ENCODE measurements around the gene SLC9A3. TPM values are rescaled to one million over a fixed set of nuclear protein-coding genes. Genes with fewer than 3 reads are reported as not detected.

The SLC9A3 gene
- total RNA-seq, 1 donor from 2014 or later: 0.79 TPM

DNA sequence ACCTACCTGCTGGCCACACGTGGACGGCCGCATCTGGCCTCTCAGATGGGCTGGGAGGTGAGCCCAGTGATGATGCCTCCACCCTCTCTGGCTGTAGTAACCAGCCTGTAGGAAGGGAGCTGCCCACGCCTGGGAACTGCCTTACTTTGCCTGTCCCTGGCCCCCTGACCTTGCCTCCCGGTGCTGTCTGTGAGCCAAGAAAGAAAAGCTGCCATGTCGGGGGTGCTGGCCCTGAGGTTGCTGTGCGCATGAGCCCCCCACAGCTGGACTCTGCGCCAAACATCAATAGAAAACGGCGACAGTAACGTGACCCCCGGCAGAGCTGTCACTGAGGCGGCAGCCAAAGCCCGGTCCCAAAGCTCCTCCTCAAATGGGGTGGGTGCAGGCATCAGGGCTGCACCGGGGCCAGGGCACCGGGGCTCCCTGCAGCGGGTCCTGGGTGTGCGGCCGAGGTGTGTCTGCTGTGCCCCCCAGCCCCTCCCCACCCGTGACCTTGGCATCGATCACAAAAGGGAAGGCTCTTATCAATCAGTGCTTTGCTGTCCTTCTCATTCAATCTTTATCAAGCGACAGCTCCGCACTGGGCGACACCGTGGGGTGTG, 15.3 kb upstream of the SLC9A3 start:
- no peak for DNase-seq (ENCODE audit: low read depth in 2 of 2)

DNA sequence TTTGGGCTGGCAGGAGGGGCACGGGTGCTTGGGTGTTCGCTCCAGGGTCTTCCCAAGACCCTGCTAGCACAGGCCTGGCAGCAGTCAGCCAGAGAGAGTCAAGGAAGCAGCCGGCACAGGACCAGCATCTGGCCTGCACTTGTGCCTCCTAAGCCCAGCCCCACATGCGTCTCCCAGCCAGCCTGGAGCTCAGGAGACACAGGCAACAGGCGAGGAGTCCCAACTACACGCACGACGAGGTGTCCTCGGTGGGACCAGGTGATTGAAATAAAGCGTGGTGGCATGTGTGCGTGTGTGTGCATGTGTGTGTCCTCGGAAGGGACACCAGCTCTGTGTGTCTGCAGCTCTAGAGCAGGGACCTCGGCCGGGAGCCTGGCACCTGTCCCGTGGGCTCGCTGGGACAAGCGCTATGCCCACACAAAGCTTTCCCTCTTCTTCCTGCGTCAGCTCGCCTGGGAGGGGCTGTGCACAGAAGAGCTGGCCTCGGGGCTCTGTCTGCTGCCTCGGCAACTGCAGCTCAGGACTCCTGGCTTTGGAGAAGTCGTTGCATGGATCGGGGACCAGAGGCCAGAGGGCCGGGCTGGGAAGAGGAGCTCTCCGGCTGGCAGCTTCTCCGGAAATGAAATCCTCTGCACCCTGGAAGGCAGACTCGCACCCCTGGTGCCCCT, 14.7 kb upstream of the SLC9A3 start:
- no peak for DNase-seq (ENCODE audit: low read depth in 2 of 2)

- no peak for DNase-seq (ENCODE audit: low read depth in 2 of 2)
These were observed 14.1 kb upstream of the SLC9A3 start for GRCh38 chr5:538271-538771.

DNA sequence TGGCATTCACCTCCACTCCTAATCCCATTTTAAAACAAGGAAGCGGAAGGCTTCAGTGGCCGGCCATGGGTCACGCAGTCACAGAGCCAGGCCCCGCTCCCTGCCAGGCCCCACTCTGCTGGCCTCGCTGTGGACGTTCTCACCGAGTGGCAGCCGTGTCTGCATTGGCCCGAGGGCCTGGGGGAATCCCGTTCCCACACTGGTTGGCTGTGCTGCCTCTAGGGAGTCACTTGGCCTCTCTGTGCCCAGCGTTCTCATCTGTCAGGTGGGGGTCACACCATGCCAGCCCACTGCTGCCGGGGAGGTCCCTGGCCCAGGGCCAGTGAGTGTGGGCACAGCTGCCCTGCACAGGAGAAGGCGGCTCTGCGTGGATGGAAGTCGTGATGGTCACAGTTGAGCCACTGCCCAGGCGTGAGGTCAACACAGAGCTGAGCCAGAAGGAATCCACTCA, 13.4 kb upstream of the SLC9A3 start:
- DNase-seq (ENCODE audit: low read depth in 2 of 2): no peak

DNA sequence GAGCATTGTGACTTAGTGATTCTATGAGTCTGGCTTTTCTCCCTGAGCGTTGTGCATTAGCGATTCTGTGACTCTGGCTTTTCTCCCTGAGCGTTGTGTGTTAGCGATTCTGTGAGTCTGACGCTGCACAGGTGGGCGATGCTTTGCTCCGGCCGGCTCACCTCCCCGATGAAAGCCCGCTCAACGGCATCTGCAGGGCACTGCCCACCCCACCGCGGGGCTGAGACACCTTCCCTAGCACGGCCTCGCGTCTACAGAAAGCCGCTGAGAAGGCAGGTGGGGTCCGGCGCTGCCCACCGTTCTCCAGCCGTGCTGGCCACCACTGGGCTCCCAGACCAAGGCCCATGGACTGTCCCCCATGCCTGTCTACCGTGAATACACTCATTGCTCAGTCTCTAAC, 12.8 kb upstream of the SLC9A3 start:
- DNase-seq (ENCODE audit: low read depth in 2 of 2): no peak

DNA sequence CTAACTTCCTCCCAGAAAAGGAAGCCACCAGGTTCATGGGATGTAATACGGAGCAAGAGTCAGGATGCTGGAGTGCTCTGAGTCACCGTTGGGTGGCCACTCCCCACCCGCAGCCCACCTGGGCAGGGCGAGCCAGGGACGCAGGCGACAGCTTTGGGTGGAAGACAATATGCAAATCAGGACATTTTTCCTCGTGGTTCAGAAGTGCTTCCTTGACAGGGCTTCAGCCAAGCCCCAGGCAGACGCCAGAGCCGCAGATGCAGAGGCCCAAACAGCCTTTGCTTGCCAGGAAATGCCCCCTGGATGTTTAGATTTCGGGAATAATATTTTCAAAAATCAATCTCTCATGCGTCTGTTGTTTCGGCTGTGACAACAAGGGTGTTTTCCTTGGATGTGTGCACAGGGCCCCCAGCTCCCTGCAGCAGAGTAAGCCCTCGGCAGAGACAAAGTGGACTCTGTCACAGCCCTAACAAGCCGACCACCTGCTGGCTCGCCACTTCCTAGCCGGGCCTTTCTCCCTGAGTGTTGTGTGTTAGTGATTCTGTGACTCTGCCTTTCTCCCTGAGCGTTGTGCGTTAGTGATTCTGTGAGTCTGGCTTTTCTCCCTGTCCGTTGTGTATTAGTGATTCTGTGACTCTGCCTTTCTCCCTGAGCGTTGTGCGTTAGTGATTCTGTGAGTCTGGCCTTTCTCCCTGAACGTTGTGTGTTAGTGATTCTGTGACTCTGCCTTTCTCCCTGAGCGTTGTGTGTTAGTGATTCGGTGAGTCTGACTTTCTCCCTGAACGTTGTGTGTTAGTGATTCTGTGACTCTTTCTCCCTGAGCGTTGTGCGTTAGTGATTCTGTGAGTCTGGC, 11.8 kb upstream of the SLC9A3 start:
- DNase-seq (ENCODE audit: low read depth in 2 of 2): no peak

DNA sequence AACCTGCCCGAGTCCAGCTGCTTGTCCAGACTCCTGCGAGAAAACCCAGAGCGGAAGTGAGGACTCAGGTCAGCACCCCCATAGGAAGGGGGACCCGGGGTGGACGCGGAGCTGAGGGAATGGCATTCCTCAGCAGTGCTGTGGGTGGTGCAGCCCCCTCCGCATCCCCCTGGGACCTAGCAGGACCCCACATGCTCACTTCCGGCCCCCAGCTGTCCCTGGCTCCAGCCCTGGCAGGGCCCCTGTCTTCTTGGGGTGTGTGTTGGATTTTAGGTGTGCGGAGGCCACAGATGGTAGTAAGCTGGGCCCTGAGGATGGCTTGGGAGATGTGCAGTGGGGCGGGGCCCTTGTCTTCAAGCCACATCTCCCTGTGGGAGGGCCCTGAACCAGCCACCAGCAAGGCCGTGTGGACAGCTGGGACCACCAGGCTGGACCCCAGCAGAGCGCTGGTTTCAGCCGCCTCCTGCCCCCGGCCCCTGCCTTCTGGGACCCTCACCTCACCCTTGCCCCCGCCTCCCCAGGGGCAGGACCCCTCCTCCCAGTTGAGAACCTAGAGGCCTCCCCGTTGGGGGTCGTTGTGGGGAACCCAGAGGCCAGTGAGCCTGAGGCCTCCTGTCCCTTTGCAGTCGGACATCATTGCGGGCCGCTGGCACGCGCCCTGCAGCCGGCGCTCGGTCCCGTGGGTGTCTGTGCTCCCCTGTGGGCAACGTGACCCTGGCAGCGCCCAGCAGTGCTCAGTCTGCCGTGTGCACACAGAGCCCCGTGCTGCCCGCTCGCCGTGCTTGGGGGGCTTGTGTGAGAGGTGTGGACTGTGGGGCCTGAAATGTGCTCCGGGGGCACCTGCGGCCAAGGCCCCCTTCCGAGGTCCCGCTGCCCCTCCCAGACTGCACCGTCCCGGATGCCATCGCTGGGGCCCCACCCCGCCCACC, 10.8 kb upstream of the SLC9A3 start:
- no peak for DNase-seq (ENCODE audit: low read depth in 2 of 2)

DNA sequence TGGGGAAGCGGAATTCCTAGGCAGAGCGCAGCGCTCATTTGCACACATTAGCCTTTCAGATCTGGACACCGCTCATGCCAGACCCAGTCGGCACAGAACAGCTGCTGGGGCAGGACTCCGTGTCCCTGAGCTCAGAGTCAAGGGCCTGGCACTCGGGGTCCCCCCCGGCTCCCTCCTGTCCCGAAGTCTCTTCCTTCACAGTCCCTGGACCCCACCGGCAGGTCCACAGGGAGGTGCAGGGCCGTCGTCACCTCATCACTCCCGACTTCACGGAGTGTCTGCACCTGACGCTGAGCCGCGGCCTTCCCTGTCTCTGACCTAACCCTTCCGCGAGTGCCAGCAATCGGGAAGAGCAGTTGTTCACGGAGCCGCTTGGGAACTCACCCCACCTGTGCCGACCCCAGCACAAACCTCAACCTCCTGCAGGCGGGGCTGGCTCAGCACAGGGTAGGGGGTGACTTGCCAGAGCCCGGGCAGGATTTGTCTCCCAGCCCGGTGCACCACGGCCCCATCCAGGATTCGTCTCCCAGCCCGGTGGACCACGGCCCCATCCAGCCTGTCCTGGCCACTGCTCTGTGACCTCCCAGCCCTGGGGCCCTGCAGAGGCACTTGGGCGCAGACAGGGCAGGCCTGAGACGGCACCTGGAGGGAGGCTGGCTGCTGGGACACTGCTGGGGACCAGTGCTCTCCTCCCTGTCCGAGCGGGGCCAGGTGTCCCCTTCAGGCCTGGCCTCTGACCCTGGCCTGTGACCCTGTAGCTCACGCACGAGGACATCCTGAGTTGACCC, 9.9 kb upstream of the SLC9A3 start:
- no peak for DNase-seq (ENCODE audit: low read depth in 2 of 2)

DNA sequence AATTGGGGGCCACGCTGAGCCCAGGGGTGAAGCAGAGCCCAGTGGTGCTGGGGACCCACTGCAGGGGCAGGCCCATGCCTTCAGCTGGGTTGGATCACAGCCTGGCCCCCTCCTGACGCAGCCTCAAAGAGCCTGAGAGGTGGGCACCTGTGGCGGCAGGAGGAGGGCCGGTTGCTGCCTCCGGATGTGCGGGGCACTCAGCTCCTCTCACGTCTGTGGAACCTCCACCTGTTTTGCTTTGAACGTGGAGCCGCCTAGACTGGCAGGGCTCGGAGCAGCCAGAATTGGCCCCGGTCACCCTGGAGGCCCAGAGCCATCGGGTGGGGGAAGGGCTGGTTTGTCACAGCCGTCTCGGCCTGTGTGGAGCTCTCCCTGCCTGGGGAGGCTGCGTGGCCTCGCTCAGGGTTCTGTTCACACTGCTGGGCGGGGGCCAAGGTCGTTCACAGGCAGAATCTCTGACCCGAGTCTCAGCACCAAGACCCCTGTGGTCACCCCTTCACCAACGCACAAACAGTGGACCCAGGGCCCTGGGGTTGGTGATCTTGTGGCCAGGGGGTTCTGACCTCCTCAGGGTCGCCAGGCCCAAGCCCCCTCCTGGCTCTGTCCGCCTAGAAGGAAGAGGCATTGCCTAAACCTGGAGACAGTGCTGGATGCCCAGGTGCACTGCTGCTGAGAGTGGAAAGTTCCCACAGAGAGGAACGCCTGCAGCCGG, 9.2 kb upstream of the SLC9A3 start:
- no peak for DNase-seq (ENCODE audit: low read depth in 2 of 2)

DNA sequence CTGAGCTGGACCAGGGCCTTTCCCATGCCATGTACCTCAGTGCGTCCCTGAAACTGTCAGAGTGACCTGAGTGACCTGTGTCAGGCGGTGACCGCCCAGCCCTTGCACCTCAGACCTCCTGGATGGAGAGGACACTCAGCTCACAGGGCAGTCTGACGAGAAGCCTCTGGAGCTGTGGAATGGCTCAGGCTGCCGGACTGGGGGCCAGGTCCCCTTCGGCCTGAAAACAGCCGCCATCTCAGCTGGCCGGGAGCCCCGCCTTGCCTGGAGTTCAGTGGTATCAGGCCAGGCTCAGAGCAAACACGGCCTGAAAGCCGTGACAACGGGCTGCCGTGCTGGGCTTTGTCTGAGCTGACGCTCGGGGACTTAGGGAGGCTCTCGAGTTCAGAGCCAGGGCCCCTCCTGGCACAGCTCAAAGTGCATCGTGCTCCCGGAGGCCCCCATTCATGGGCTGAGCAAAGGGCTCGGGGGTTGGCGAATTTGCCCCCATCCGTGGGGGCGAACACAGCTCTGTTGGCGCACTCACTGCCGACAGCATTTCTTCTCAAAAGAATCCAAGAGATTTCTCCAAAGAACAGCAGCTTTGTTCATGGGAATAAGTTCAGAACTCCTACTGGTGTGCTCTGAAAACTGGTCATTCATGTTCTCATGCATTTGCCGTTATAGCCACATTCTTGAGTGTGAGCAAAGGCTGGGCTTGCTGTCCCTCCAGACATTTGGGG, 8.4 kb upstream of the SLC9A3 start:
- DNase-seq (ENCODE audit: low read depth in 2 of 2): no peak

- DNase-seq (ENCODE audit: low read depth in 2 of 2): no peak
These were observed 7.6 kb upstream of the SLC9A3 start for GRCh38 chr5:531749-532315.

GRCh38 chr5:531101-531748, 7.0 kb upstream of the SLC9A3 start:
- DNase-seq (ENCODE audit: low read depth in 2 of 2): no peak

DNA sequence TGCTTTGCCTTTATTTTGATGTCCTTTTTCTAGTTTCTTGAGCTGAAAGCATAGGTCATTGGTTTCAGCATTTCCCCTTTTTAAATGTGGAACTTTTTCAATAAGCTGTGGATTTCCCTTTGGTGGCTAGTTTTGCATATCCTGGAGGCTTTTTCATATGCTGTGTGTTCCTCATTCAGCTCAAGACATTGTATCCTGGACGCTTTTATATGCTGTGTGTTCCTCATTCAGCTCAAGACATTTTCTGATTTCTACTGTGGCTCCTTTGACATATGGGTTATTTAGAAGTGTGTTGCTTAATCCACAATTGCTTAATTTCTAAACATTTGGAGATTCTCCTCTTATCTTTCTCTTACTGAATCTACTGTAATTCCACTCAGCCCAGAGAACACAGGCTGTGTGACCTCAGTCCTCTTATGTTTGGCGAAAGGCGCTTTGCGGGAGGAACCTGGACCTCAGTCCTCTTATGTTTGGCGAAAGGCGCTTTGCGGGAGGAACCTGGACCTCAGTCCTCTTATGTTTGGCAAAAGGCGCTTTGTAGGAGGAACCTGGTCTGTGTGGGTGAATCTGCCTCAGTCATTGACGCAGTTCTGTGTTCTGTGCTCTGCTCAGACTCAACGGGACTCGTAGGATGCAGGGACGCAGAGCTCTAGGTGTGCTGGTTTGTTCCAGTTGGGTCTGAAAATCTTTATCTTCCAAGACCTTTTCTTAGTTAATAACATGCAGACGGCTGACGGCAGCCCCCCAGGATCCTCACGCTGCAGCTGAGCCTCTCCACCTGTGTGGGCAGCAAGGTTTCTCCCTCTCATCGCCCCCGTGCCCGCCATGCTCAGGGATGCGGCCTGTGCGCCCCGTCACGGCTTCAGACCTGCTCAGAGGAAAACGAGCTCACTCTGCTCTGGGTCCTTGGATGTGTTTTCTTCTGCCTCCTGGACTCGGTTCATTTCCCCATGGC, 6.0 kb upstream of the SLC9A3 start:
- no peak for DNase-seq (ENCODE audit: low read depth in 2 of 2)

GRCh38 chr5:528629-529511, 4.6 kb upstream of the SLC9A3 start:
- no peak for DNase-seq (ENCODE audit: low read depth in 2 of 2)

GRCh38 chr5:527646-528628, 3.7 kb upstream of the SLC9A3 start:
- no peak for DNase-seq (ENCODE audit: low read depth in 2 of 2)
